ENCODE measurements around the gene TUBB4B. TPM values are rescaled to one million over a fixed set of nuclear protein-coding genes. Genes with fewer than 3 reads are reported as not detected.
A peak's percentile ranks its signal among the peaks of the same experiment; 100 is the strongest.
"Not testable (repeated sequence)": the region's sequence is repeated elsewhere in the genome, so short reads cannot be mapped to it uniquely, and the experiment has no call there.

Gene TUBB4B
- total RNA-seq, 1 donor from 2014 or later, result 725 TPM

DNA sequence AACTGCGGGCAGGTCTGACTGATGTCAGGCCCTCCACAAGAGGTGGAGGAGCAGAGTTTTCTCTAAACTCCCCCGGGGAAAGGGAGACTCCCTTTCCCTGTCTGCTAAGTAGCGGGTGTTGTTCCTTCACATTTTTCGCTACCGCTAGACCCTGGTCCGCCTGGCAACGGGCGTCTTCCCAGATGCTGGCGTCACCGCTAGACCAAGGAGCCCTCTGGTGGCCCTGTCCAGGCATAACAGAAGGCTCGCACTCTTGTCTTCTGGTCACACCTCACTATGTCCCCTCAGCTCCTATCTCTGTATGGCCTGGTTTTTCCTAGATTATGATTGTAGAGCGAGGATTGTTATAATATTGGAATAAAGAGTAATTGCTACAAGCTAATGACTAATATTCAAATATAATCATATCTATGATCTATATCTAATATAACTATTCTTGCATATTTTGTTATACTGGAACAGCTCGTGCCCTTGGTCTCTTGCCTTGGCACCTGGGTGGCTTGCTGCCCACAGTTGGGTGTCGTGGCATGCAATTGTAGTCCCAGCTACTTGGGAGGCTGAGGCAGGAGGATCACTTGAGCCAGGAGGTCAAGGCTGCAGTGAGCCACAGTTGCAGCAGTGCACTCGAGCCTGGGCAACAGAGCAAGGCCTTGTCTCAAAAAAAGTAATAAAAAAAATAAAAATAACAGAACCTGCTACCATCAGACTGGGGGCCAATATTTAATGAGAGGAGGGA is 21.3 kb downstream of the TUBB4B start:
- not testable (repeated sequence) for H3K4me3 ChIP-seq (ENCODE audit: low read depth, low read length); DNase-seq (ENCODE audit: low read depth)
- TF ChIP-seq CTCF (conservative IDR thresholded peaks at IDR 0.05; ENCODE audit: low read depth, low read length), result peak; percentile 51

- no peak overlapping the region for H3K4me3 ChIP-seq (ENCODE audit: low read depth, low read length)
- no peak for TF ChIP-seq CTCF (conservative IDR thresholded peaks at IDR 0.05; ENCODE audit: low read depth, low read length)
- no peak for DNase-seq (ENCODE audit: low read depth)
These were observed 21.8 kb downstream of the TUBB4B start for GRCh38 chr9:137262909-137263285.

GRCh38 chr9:137263506-137263905 is 22.4 kb downstream of the TUBB4B start:
- DNase-seq (ENCODE audit: low read depth), result no peak
- H3K4me3 ChIP-seq (ENCODE audit: low read depth, low read length), result no peak overlapping the region
- no peak for TF ChIP-seq CTCF (conservative IDR thresholded peaks at IDR 0.05; ENCODE audit: low read depth, low read length)

DNA sequence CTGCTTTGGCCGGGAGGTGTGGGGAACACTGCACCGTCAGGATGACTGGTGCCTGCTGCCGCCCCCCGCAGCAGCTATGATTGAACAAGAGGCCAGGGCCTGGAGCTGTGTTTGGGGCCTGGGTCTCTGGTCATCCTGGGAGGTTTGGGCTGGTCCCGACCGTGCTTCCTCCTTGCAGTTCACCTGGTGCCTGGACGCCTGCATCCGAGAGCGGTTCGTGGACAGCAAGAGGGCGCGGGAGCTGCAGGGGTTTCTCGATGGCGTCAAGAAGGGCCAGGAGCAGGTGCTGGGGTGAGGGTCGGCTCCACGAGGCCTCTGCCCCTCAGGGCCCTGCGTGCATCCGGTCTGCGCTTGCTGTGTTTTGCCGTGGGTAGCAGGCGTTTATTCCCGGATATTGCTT is 23.0 kb downstream of the TUBB4B start:
- no peak overlapping the region for H3K4me3 ChIP-seq (ENCODE audit: low read depth, low read length)

DNA sequence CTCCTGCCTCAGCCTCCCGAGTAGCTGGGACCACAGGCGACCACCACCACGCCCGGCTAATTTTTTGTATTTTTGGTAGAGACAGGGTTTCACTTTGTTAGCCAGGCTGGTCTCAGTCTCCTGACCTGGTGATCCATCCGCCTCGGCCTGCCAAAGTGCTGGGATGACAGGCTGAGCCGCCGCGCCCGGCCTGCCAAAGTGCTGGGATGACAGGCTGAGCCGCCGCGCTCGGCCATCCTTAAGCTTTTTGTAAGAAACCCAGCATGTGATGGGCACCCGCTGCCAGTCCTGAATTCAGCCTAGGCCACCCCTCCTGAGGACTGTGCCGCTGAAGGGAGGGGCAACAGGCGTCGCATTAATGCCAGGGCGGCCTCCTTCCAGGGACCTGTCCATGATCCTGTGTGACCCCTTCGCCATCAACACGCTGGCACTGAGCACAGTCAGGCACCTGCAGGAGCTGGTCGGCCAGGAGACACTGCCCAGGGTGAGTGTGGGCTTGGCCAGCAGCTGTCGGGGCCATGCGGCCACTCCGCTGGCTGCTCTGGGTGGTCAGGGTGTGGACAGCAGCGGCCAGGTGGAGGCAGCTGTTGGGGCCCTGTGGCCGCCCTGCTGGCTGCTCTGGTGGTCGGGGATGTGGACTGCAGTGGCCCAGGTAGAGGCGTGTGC is 24.5 kb downstream of the TUBB4B start:
- no peak for DNase-seq (ENCODE audit: low read depth)
- no peak for TF ChIP-seq CTCF (conservative IDR thresholded peaks at IDR 0.05; ENCODE audit: low read depth, low read length)
- no peak overlapping the region for H3K4me3 ChIP-seq (ENCODE audit: low read depth, low read length)

More for the DNA sequence above, 23.0 kb downstream of the TUBB4B start:
- no peak for TF ChIP-seq CTCF (conservative IDR thresholded peaks at IDR 0.05; ENCODE audit: low read depth, low read length)
- no peak for DNase-seq (ENCODE audit: low read depth)

DNA sequence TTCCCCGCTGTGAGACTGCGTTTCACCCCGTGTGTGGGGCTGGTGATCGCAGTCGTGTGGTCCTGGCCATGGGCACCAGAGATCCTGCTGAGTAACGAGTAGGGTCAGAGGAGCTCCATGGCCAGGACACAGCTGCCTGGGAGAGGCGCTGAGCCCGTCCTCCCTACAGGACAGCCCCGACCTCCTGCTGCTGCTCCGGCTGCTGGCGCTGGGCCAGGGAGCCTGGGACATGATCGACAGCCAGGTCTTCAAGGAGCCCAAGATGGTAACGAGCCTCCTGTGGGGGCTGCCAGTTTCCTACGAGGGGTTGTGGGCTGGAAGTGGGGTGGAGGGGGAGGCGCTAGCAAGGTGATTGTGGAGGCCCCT is 25.1 kb downstream of the TUBB4B start:
- no peak for TF ChIP-seq CTCF (conservative IDR thresholded peaks at IDR 0.05; ENCODE audit: low read depth, low read length)
- DNase-seq (ENCODE audit: low read depth), result no peak
- no peak overlapping the region for H3K4me3 ChIP-seq (ENCODE audit: low read depth, low read length)

Data from epithelial cell of proximal tubule (primary cell).